Measurements from ENCODE around the gene RPH3AL.

- TF ChIP-seq PATZ1 (CRISPR knock-in tag; IDR thresholded peaks at IDR 0.05; ENCODE audit: borderline replicate concordance) (no peak), CSRNP3 (CRISPR knock-in tag; IDR thresholded peaks at IDR 0.05) (no peak), ZFP30 (CRISPR knock-in tag; IDR thresholded peaks at IDR 0.05) (no peak), TCF4 (CRISPR knock-in tag; IDR thresholded peaks at IDR 0.05; ENCODE audit: borderline replicate concordance) (no peak), POU6F1 (CRISPR knock-in tag; IDR thresholded peaks at IDR 0.05; ENCODE audit: borderline replicate concordance, low read depth) (no peak), CSDC2 (CRISPR knock-in tag; IDR thresholded peaks at IDR 0.05) (no peak), ZNF565 (CRISPR knock-in tag; conservative IDR thresholded peaks at IDR 0.05; ENCODE audit: low read depth) (no peak), RARB (CRISPR knock-in tag; IDR thresholded peaks at IDR 0.05) (no peak), CREB5 (CRISPR knock-in tag; IDR thresholded peaks at IDR 0.05; ENCODE audit: low read depth) (no peak), ESRRG (CRISPR knock-in tag; IDR thresholded peaks at IDR 0.05) (no peak), OSR1 (CRISPR knock-in tag; IDR thresholded peaks at IDR 0.05) (no peak), ARNTL (CRISPR knock-in tag; IDR thresholded peaks at IDR 0.05; ENCODE audit: borderline replicate concordance, low read depth) (no peak)
Observed at GRCh38 chr17:396788-397187, 44.2 kb upstream of the RPH3AL start.
